Stimulated activated CD8-positive, alpha-beta memory T cell treated with anti-CD3 and anti-CD28 coated beads, Interleukin-4, amount 100 ng/mL, for 4 hours (primary cell): ENCODE measurements around the gene SLC28A3.
"Not testable (repeated sequence)": the region's sequence is repeated elsewhere in the genome, so short reads cannot be mapped to it uniquely, and the experiment has no call there.

Source experiments
- DNase-seq, 2 donors: peaks; one replicate each; pipeline ENCODE4 v3.0.0-alpha.2; 2020; ENCODE audit warnings: low read depth in 2 of 2, low spot score in 1 of 2

Gene SLC28A3, protein sequence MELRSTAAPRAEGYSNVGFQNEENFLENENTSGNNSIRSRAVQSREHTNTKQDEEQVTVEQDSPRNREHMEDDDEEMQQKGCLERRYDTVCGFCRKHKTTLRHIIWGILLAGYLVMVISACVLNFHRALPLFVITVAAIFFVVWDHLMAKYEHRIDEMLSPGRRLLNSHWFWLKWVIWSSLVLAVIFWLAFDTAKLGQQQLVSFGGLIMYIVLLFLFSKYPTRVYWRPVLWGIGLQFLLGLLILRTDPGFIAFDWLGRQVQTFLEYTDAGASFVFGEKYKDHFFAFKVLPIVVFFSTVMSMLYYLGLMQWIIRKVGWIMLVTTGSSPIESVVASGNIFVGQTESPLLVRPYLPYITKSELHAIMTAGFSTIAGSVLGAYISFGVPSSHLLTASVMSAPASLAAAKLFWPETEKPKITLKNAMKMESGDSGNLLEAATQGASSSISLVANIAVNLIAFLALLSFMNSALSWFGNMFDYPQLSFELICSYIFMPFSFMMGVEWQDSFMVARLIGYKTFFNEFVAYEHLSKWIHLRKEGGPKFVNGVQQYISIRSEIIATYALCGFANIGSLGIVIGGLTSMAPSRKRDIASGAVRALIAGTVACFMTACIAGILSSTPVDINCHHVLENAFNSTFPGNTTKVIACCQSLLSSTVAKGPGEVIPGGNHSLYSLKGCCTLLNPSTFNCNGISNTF

GRCh38 chr9:84340535-84340934, at the start of gene SLC28A3:
Gene SLC28A3, minus strand, starts transcription at chr9:84340758. Its CDS starts 125 bp downstream, at chr9:84340633.
- no peak for DNase-seq

DNA sequence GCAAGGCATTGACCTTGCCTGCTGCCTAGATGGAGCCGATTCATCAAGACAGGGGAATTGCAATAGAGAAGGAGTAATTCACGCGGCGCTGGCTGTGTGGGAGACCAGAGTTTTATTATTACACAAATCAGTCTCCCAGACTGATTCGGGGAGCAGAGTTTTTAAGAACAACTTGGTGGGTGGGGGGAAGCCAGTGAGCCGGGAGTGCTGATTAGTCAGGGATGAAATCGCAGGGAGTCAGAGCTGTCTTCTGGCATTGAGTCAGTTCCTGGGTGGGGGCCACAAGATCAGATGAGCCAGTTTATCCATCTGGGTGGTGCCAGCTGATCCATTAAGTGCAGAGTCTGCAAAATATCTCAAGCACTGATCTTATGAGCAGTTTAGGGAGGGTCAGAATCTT, 49.7 kb upstream of the SLC28A3 start:
- DNase-seq: not testable (repeated sequence)

DNA sequence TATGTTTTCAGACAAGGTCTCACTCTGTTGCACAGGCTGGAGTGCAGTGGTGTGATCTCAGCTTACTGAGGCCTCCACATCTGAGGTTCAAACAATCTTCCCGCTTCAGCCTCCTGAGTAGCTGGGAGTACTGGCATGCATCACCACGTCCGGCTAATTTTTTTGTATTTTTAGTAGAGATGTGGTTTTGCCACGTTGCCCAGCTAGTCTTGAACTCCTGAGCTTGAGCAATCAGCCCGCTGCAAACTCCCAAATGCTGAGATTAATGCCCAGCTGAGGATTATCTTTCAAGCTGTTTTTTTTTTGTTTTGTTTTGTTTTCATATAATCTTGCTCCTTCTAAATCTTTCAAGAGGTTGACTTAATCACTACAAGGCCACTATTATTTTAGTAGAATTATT, 47.3 kb upstream of the SLC28A3 start:
- DNase-seq: no peak

- no peak for DNase-seq
These were observed 46.2 kb upstream of the SLC28A3 start for GRCh38 chr9:84386753-84387152.

DNA sequence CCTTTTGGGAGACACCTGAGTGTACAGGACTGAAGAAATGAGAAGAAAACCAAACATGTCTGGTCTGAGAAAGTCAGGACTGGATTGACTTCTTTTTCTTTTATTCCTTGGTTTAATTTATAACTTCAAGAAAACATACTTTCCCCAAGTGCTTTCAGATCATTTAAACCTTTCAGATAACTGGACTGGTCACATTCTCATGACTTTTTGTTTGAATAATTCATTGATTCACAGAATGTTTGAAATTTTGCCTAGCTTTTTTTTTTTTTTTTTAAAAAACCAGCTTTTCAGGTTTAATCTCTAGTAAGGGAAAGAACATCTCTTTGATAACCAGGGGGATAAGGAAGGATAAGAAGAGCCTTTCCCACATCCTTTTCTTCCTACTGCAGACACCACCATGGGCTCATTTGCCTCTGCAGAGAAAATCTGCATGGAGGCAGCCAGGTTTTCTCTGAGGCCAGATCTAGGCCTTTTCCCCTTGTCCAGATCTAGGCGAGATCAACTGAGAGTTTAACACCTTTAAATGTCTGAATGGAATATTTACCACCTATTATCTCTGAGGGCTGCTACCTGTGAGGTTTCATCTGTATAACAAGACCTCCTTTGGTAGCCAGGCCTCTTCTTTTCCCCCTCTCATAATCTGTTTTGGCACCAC, 45.0 kb upstream of the SLC28A3 start:
- no peak for DNase-seq

DNA sequence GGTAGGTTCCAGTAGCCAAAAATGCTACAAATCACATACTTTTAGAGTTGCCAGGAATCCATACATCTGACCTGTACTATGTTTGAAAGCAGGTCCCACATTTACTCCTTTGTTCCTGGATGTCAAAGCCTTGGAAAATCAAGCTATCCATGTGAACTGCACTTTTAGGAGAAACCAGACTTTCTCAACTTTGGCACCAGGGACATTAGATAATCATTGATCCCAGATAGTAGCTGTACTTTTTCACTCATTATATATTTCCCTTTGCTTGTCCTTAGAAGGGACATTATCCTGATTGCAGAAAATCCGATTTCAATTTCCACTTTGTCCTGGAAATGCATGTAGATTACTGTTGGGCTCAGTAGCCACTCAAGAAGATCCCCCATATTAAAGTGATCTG, 44.1 kb upstream of the SLC28A3 start:
- DNase-seq: no peak

- DNase-seq: no peak
These were observed 42.6 kb upstream of the SLC28A3 start for GRCh38 chr9:84383178-84383577.

DNA sequence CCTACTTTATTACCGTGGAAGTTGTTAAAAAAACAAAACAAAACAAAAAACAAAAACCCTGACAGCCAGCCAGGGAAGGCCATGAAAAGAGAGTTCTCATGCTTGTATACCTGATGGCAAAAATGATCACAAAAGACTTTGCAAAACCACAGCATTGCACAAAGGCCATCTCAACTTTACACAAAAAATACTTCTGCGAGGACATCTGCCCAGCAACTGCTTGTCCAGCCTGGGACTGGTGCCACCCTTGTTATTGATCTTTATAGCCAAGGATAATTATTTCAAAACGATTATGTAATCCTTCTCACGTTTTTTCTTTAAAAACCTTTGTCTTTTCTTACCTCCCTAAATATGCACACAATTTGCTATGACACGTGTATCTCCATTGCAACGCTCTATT, 42.2 kb upstream of the SLC28A3 start:
- DNase-seq: no peak

- no peak for DNase-seq
These were observed 41.0 kb upstream of the SLC28A3 start for GRCh38 chr9:84381508-84381907.

DNA sequence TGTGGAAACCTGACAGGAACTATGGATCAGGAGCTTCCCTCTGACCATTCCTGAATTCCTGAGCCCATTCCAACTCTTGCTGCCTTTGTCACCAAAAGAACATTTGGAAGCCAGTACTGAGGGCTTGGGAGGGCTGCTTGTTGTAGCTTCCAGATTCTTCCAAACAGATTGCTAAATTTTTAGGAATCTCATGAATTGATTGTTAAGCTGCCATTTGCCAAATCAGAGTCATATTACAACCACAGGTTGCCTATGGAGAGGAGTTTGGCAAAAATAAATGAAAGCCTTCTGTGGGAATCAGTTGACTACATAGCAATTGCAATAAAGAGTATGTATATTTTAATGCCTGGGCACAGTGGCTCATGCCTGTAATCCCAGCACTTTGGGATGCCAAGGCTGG, 39.2 kb upstream of the SLC28A3 start:
- no peak for DNase-seq

DNA sequence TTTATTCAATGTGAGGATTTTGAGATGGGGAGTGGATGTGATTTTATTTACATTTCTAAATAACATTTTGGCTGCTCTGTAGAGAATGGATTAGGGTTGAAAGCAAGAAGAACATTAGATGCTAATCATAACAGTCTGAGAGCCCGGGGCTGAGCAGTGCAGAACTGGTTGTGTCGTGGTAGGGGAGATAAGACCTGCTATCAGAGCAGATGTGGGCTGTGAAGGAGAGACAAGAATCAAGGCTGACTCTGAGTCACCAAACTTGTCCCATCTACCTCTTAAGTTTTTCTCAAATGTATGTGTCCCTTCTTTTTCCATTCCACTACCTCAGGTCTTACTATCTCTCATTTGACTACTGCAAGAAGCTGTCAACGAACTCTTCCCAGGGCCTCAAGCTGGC, 35.4 kb upstream of the SLC28A3 start:
- no peak for DNase-seq

- no peak for DNase-seq
These were observed 34.0 kb upstream of the SLC28A3 start for GRCh38 chr9:84374516-84374915.

GRCh38 chr9:84374013-84374412, 33.5 kb upstream of the SLC28A3 start:
- DNase-seq: no peak

DNA sequence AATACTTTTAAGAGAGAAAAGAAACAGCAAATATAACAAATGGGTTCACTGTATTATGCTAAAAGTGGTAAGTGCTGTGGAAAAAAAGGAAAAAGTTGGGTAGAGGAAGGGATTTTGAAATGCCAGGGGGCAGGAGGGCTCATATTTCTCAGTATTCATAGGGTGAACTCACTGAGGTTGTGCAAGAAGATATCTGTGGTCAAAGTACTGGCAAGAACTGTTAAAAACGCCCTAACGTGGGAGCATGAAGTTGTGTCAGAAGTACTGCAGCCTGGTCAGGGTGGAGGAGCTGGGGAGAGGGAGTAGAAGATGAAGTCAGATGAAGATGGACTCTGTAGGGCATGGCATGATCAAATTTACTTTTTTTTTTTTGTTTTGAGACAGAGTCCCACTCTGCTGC, 31.2 kb upstream of the SLC28A3 start:
- DNase-seq: no peak

DNA sequence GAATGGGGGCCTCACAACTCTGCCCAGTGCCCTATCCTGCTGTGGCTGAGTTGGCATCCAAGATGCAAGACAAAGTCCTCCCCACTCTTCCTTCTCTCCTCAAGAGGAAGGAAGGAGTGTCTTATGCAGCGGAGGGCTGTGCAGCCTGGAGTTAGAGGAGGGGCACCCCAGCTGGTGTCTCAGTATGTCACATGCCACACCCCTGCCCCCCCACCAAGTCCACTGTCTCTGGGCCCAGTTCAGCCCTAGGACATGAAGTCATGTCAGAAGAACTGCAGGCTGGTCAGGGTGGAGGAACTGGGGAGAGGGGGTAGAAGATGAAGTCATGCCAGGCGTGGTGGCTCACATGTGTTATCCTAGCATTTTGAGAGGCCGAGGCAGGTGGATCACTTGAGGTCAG, 28.0 kb upstream of the SLC28A3 start:
- DNase-seq: no peak

DNA sequence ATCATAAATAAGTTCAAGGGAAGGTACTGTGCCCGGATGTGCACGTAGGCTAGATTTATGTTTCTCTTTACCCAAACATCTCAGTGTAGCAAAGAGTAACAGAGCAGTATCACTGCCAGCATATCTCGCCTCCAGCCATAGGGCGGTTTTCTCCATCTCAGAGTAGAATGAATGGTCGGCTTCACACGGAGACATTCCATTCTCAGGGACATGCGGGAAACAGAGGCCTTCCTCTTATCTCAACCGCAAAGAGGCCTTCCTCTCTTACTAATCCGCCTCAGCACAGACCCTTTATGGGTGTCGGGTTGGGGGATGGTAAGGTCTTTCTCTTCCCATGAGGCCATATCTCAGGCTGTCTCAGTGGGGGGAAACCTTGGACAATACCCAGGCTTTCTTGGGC, 27.2 kb upstream of the SLC28A3 start:
- DNase-seq: not testable (repeated sequence)

GRCh38 chr9:84366683-84367082, 26.1 kb upstream of the SLC28A3 start:
- no peak for DNase-seq

GRCh38 chr9:84364894-84365490, 24.4 kb upstream of the SLC28A3 start:
- not testable (repeated sequence) for DNase-seq

- DNase-seq: no peak
These were observed 21.1 kb upstream of the SLC28A3 start for GRCh38 chr9:84361645-84362044.

GRCh38 chr9:84357275-84357674, 16.7 kb upstream of the SLC28A3 start:
- DNase-seq: no peak

GRCh38 chr9:84354035-84354434, 13.5 kb upstream of the SLC28A3 start:
- DNase-seq: no peak

GRCh38 chr9:84349671-84350070, 9.1 kb upstream of the SLC28A3 start:
- DNase-seq: no peak
